GM12892 (cell line): ENCODE measurements around the gene HINT1.

Experiments used
- POLR2A ChIP-seq: IDR thresholded peaks from 2 replicates; pipeline ENCODE4 v1.6.1; 2011; ENCODE audit warnings: low read depth, low read length, control low read depth
- POLR2AphosphoS5 ChIP-seq: IDR thresholded peaks from 2 replicates; pipeline ENCODE4 v1.6.1; 2011; ENCODE audit warnings: low read depth, low read length, control low read depth

DNA sequence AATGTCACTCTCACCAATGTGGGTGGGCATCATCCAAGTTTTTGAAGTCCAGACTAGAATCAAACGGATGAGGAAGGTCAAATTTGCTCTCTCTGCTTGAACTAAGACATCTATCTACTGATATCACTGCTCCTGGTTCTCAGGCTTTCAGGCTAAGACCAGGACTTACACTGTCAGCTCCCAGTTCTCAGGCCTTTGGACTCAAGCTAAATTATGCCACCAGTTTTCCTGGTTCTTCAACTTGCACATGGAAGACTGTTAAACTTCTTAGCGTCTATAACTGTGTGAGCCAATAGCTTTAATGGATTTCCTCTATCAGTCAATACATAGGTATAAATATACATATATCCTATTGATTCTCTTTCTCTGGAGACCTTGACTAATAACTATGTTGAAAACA, 41.0 kb upstream of the HINT1 start:
- TF ChIP-seq POLR2AphosphoS5 (no peak), POLR2A (no peak)
